HepG2 (cell line): ENCODE data around the gene HDGFL2. TPM values are rescaled to one million over a fixed set of nuclear protein-coding genes. Genes with fewer than 3 reads are reported as not detected.

Experiments
- ARNTL ChIP-seq: sonication (generic); formaldehyde crosslinking; IDR thresholded peaks from 2 replicates; pipeline ENCODE4 v1.4.0; 2020; ENCODE audit warnings: mild to moderate bottlenecking, missing genetic modification reagents
- ATF7 ChIP-seq, 2 experiments: fragments of 450-650 bp in 1 of 2; sonication (generic) in 1 of 2; formaldehyde crosslinking in 1 of 2; IDR thresholded peaks; 2 replicates each; pipeline versions ENCODE4 v1.4.0 to v1.6.1; 2016 to 2020; ENCODE audit warnings: antibody characterized with exemption in 1 of 2, mild to moderate bottlenecking in 1 of 2, missing genetic modification reagents in 1 of 2
- BCLAF1 ChIP-seq: fragments of 450-650 bp; IDR thresholded peaks from 2 replicates; pipeline ENCODE4 v1.6.1; 2017; ENCODE audit warnings: mild to moderate bottlenecking
- HMGA1 ChIP-seq: sonication (generic); formaldehyde crosslinking; conservative IDR thresholded peaks from 2 replicates; pipeline ENCODE4 v1.4.0; 2020; ENCODE audit warnings: missing genetic modification reagents
- JUND ChIP-seq: sonication (generic); formaldehyde crosslinking; IDR thresholded peaks from 2 replicates; pipeline ENCODE4 v1.8.0; 2022; ENCODE audit warnings: mild to moderate bottlenecking, missing genetic modification reagents
- MXD4 ChIP-seq: IDR thresholded peaks from 2 replicates; pipeline ENCODE4 v1.6.1; 2016; ENCODE audit warnings: mild to moderate bottlenecking, missing biosample characterization, missing genetic modification reagents
- PCBP2 ChIP-seq: fragments of 200-400 bp; formaldehyde crosslinking; optimal IDR thresholded peaks from 2 replicates; pipeline ENCODE3; 2018; ENCODE audit warnings: low read length, low read depth; ENCODE audit not compliant: poor library complexity, severe bottlenecking
- RARG ChIP-seq: sonication (generic); formaldehyde crosslinking; IDR thresholded peaks from 2 replicates; pipeline ENCODE4 v1.4.0; 2020; ENCODE audit warnings: low read depth, mild to moderate bottlenecking, missing genetic modification reagents
- SP4 ChIP-seq: sonication (generic); formaldehyde crosslinking; IDR thresholded peaks from 2 replicates; pipeline ENCODE4 v1.8.1; 2023; ENCODE audit warnings: mild to moderate bottlenecking, missing genetic modification reagents
- TCF12 ChIP-seq, 2 experiments: fragments of 450-650 bp in 1 of 2; sonication (generic) in 1 of 2; formaldehyde crosslinking in 1 of 2; IDR thresholded peaks; 2 replicates each; pipeline versions ENCODE4 v1.6.1 to v1.8.0; 2017 to 2022; ENCODE audit warnings: antibody characterized with exemption in 1 of 2, mild to moderate bottlenecking in 1 of 2, missing genetic modification reagents in 1 of 2, moderate library complexity in 1 of 2
- ZNF12 ChIP-seq: sonication (generic); formaldehyde crosslinking; IDR thresholded peaks from 2 replicates; pipeline ENCODE4 v1.5.0; 2020; ENCODE audit warnings: missing genetic modification reagents
- ZNF124 ChIP-seq: sonication (generic); formaldehyde crosslinking; IDR thresholded peaks from 2 replicates; pipeline ENCODE4 v1.4.0; 2020; ENCODE audit warnings: missing genetic modification reagents
- ZNF512 ChIP-seq: sonication (generic); formaldehyde crosslinking; IDR thresholded peaks from 2 replicates; pipeline ENCODE4 v1.4.0; 2020; ENCODE audit warnings: mild to moderate bottlenecking, missing genetic modification reagents
- polyA plus RNA-seq, 8 experiments: library from polyadenylated mRNA; depleted of rRNA in 3 of 8; stranded (reverse) in 7 of 8; unstranded in 1 of 8; fragments of >200 nt; fragmentation: Illumina TruSeq in 4 of 8; extraction: Trizol in 4 of 8; gene quantifications; 2 replicates each; pipeline versions ENCODE4 v1.2.1 to v1.2.3, GENCODE V29; 2011 to 2016; ENCODE audit warnings: low read depth in 4 of 8, missing spikeins in 1 of 8, mixed read lengths in 1 of 8; ENCODE audit not compliant: insufficient read depth in 1 of 8
- total RNA-seq, 5 experiments: library from RNA; depleted of rRNA; stranded (reverse); fragments of >200 nt; fragmentation: Illumina TruSeq; extraction: Trizol; gene quantifications; 2 replicates each; pipeline ENCODE4 v1.2.3, GENCODE V29; 2016; ENCODE audit warnings: low read depth in 1 of 5
- TF ChIP-seq, protein P1 (sequence below): sonication (generic); formaldehyde crosslinking; IDR thresholded peaks from 2 replicates; pipeline ENCODE4 v1.5.1; 2020; ENCODE audit warnings: mild to moderate bottlenecking, missing genetic modification reagents, borderline replicate concordance
- TF ChIP-seq, protein P2 (sequence below): sonication (generic); formaldehyde crosslinking; IDR thresholded peaks from 2 replicates; pipeline ENCODE4 v1.9.0; 2022; ENCODE audit warnings: missing genetic modification reagents, mild to moderate bottlenecking, borderline replicate concordance

Gene HDGFL2
- total and polyA plus RNA-seq, 2 of the 13 experiments (the other 11 are each of a cell fraction or from before 2014, with no cell fraction given) = 20.0 to 51.1 TPM

DNA sequence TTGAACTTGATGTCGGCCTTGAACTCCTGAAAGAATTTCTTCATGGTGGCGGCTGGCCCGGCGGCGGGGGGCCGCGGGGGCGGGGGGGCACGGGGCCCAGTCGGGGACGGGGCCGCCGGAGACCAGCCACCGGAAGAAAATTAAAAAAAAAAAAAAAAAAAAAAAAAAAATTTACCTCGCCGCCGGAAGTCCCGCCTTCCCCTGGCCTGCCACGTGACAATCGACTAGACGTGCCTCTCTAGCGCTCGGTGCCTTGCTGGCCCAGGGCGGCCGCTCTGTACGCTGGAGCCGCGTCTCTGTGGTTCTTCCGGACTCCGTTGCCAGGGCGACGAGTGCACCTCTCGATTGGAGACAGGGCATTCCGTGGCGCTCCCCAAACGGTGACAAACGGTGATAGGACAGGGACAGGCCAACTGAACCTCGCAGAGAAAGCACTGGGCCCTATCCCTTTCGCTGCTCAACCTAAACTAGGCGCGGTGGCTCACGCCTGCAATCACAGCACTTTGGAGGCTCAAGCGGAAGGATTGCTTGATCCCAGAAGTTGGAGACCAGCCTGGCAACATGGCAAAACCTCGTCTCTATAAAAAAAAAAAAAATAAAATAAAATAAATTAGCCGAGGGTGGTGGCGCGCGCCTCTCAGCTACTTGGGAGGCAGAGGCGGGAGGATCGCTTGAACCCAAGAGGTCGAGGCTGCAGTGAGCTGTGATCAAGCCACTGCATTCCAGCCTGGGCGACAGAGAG is 14.3 kb upstream of the HDGFL2 start, which contains the start of gene UBXN6 (continued):
- TF ChIP-seq, protein P1, sequence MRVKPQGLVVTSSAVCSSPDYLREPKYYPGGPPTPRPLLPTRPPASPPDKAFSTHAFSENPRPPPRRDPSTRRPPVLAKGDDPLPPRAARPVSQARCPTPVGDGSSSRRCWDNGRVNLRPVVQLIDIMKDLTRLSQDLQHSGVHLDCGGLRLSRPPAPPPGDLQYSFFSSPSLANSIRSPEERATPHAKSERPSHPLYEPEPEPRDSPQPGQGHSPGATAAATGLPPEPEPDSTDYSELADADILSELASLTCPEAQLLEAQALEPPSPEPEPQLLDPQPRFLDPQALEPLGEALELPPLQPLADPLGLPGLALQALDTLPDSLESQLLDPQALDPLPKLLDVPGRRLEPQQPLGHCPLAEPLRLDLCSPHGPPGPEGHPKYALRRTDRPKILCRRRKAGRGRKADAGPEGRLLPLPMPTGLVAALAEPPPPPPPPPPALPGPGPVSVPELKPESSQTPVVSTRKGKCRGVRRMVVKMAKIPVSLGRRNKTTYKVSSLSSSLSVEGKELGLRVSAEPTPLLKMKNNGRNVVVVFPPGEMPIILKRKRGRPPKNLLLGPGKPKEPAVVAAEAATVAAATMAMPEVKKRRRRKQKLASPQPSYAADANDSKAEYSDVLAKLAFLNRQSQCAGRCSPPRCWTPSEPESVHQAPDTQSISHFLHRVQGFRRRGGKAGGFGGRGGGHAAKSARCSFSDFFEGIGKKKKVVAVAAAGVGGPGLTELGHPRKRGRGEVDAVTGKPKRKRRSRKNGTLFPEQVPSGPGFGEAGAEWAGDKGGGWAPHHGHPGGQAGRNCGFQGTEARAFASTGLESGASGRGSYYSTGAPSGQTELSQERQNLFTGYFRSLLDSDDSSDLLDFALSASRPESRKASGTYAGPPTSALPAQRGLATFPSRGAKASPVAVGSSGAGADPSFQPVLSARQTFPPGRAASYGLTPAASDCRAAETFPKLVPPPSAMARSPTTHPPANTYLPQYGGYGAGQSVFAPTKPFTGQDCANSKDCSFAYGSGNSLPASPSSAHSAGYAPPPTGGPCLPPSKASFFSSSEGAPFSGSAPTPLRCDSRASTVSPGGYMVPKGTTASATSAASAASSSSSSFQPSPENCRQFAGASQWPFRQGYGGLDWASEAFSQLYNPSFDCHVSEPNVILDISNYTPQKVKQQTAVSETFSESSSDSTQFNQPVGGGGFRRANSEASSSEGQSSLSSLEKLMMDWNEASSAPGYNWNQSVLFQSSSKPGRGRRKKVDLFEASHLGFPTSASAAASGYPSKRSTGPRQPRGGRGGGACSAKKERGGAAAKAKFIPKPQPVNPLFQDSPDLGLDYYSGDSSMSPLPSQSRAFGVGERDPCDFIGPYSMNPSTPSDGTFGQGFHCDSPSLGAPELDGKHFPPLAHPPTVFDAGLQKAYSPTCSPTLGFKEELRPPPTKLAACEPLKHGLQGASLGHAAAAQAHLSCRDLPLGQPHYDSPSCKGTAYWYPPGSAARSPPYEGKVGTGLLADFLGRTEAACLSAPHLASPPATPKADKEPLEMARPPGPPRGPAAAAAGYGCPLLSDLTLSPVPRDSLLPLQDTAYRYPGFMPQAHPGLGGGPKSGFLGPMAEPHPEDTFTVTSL (CRISPR knock-in tag) = no peak
- TF ChIP-seq JUND (CRISPR knock-in tag) = no peak
- TF ChIP-seq ZNF12 (CRISPR knock-in tag) = no peak
- TF ChIP-seq RARG (CRISPR knock-in tag) = no peak
- no peak for TF ChIP-seq PCBP2
- TF ChIP-seq SP4 (CRISPR knock-in tag) = peak; percentile 63
- TF ChIP-seq, protein P2, sequence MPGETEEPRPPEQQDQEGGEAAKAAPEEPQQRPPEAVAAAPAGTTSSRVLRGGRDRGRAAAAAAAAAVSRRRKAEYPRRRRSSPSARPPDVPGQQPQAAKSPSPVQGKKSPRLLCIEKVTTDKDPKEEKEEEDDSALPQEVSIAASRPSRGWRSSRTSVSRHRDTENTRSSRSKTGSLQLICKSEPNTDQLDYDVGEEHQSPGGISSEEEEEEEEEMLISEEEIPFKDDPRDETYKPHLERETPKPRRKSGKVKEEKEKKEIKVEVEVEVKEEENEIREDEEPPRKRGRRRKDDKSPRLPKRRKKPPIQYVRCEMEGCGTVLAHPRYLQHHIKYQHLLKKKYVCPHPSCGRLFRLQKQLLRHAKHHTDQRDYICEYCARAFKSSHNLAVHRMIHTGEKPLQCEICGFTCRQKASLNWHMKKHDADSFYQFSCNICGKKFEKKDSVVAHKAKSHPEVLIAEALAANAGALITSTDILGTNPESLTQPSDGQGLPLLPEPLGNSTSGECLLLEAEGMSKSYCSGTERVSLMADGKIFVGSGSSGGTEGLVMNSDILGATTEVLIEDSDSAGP (CRISPR knock-in tag) = no peak; the same call in 1 of the 2 replicates
- TF ChIP-seq ARNTL (CRISPR knock-in tag) = peak; percentile 88
- TF ChIP-seq ZNF124 (CRISPR knock-in tag) = no peak
- TF ChIP-seq ZNF512 (CRISPR knock-in tag) = no peak
- no peak for TF ChIP-seq HMGA1 (CRISPR knock-in tag)
- peak; percentile 58; the same call in 1 of the 2 replicates for TF ChIP-seq MXD4 (CRISPR knock-in tag)
- TF ChIP-seq TCF12 (IDR thresholded peaks at IDR 0.05) = no peak
- no peak for TF ChIP-seq TCF12 (CRISPR knock-in tag; IDR thresholded peaks at IDR 0.05)
- TF ChIP-seq BCLAF1 = no peak
- TF ChIP-seq ATF7 (IDR thresholded peaks at IDR 0.05) = no peak
- no peak for TF ChIP-seq ATF7 (CRISPR knock-in tag; IDR thresholded peaks at IDR 0.05)
